Retinal pigment epithelial cell (primary cell): ENCODE measurements around the gene NOXRED1.

Source experiments
- DNase-seq: peaks from one replicate; pipeline ENCODE4 v3.0.0-alpha.2; 2010; ENCODE audit warnings: low read depth
- H3K4me3 ChIP-seq: 2 replicates; pipeline ENCODE4 v1.5.1; 2011; ENCODE audit warnings: mild to moderate bottlenecking, low read length, control low read depth, moderate library complexity
- CTCF ChIP-seq: conservative IDR thresholded peaks from 2 replicates; pipeline ENCODE4 v1.5.1; 2011; ENCODE audit warnings: low read depth, low read length, control low read depth, inconsistent platforms

The NOXRED1 gene

GRCh38 chr14:77423423-77423822 is at the start of gene NOXRED1:
TSS of gene NOXRED1 (minus strand) at chr14:77423523. CDS start at chr14:77422889, 634 bp downstream.
- no peak for TF ChIP-seq CTCF
- H3K4me3 ChIP-seq: no peak within 1 kb of the TSS
- peak; percentile 10 for DNase-seq

DNA sequence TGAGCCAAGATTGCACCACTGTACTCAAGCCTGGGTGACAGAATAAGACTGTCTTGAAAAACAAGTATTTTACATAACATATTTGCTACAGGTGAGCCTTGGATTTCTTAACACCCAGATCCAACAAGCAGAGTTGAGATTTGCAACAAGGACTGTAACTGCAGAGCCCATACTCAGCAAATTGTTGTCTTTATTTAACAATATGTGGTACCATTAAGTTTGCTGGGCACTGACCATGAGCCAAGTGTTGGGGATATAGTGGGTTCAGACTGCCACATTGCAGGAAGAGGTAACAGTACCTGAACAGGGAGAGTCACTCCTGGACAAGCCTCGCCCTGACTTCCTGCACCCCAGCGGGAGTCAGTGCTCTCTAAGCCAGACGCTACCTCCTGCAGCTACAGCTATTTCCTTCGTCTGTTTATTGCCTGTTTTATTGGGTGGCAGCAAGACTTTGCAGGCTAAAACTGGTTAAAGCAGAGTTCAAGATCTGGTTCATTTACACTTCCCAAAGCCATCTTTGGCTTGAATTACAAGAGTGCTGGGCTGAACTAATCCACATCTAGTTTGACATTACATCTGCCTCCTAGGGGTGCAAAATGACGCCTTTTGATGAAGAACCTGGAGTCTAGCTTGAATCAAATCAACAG is 47.0 kb upstream of the NOXRED1 start:
- DNase-seq: no peak
- no peak overlapping the region for H3K4me3 ChIP-seq
- TF ChIP-seq CTCF: no peak

DNA sequence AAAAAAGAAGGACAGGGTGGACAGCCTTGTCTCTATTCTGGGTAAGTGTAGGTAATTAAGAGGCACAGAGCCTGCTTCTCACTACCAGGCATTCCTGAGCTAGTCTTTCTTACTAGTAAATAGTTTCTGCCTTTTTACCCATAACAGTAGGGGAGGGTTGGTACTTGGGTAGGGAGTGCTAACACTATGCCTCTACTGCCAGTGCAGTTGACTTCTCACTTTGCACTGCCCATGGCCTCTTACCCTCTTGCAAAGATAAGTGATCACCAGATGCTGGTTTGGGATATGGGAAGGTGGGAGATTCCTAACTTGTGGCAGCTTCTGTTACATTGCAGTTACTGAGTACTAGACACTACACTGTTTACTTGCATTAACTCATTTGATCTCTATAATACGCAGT is 46.2 kb upstream of the NOXRED1 start:
- no peak for DNase-seq
- TF ChIP-seq CTCF: no peak
- H3K4me3 ChIP-seq: no peak overlapping the region

DNA sequence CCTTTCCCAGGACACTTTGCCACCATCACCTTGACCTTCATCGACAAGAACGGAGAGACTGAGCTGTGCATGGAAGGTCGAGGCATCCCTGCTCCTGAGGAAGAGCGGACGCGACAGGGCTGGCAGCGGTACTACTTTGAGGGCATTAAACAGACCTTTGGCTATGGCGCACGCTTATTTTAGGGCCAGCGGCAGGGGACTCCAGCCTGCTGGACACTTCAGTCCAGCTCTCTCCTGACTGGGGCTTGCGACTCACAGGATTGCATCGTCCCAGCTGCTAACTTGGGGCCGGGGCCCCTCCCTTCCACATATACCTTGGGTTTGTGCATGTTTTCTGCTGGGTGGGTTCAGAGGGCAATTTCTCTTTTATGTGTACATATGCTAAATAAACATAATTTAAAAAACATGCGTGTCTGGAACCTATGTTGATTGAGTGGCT is 45.8 kb upstream of the NOXRED1 start:
- no peak for TF ChIP-seq CTCF
- no peak overlapping the region for H3K4me3 ChIP-seq
- DNase-seq: no peak

GRCh38 chr14:77467801-77468200 is 44.5 kb upstream of the NOXRED1 start:
- no peak overlapping the region for H3K4me3 ChIP-seq
- no peak for DNase-seq
- no peak for TF ChIP-seq CTCF

GRCh38 chr14:77459072-77459723 is 35.9 kb upstream of the NOXRED1 start:
- H3K4me3 ChIP-seq: peak overlapping the region; percentile 97
- peak; percentile 84 for TF ChIP-seq CTCF
- peak; percentile 37 for DNase-seq
